H1 (cell line): ENCODE measurements around the gene TMTC2. TPM values are rescaled to one million over a fixed set of nuclear protein-coding genes. Genes with fewer than 3 reads are reported as not detected.

Source experiments
- CTCF ChIA-PET: fragments of 300-600 bp; sonication (Branson Sonifier 250); formaldehyde crosslinking; loops from one replicate; lab custom pipeline; 2021; ENCODE audit not compliant: partially characterized antibody; lab: Charles Lee
- POLR2A ChIA-PET: fragments of 300-600 bp; sonication (Branson Sonifier 250); formaldehyde crosslinking; loops from one replicate; lab custom pipeline; 2021; ENCODE audit warnings: inconsistent platforms; ENCODE audit not compliant: partially characterized antibody; lab: Charles Lee
- DNase-seq, 2 experiments: peaks; one replicate each; pipeline versions ENCODE4 v3.0.0 to v3.0.0-alpha.2; 2010 to 2022; ENCODE audit warnings: low spot score in 2 of 2, low read depth in 1 of 2, mixed read lengths in 1 of 2
- FAIRE-seq: peaks from 2 replicates; lab custom pipeline; 2011; peaks lifted over from hg19 to GRCh38; lab: Jason Lieb, UNC
- H2AFZ ChIP-seq: 2 replicates; pipeline ENCODE4 v1.8.1; 2012; ENCODE audit warnings: low read length, inconsistent platforms
- H2AK5ac ChIP-seq: 2 replicates; pipeline ENCODE4 v1.6.1; 2013; ENCODE audit warnings: low read depth, low read length
- H2BK120ac ChIP-seq: replicated peaks from 2 replicates; pipeline ENCODE3; 2013; ENCODE audit warnings: low read depth, low read length, inconsistent platforms
- H2BK12ac ChIP-seq: 2 replicates; pipeline ENCODE4 v1.6.1; 2013; ENCODE audit warnings: low read depth, low read length
- H2BK15ac ChIP-seq: 2 replicates; pipeline ENCODE4 v1.6.1; 2013; ENCODE audit warnings: low read length
- H2BK20ac ChIP-seq: 2 replicates; pipeline ENCODE4 v1.6.1; 2013; ENCODE audit warnings: low read length
- H2BK5ac ChIP-seq: 2 replicates; pipeline ENCODE4 v1.6.1; 2013; ENCODE audit warnings: low read depth, low read length
- H3K14ac ChIP-seq: 2 replicates; pipeline ENCODE4 v1.6.1; 2013; ENCODE audit warnings: inconsistent platforms; ENCODE audit not compliant: insufficient read length
- H3K18ac ChIP-seq: 2 replicates; pipeline ENCODE4 v1.6.1; 2013; ENCODE audit warnings: low read length; ENCODE audit errors: extremely low read depth
- H3K23ac ChIP-seq: 2 replicates; pipeline ENCODE4 v1.6.1; 2013; ENCODE audit warnings: inconsistent platforms; ENCODE audit not compliant: insufficient read length
- H3K23me2 ChIP-seq: 2 replicates; pipeline ENCODE4 v1.6.1; 2013; ENCODE audit warnings: low read depth, low read length
- H3K27ac ChIP-seq: 2 replicates; pipeline ENCODE4 v1.6.1; 2011; ENCODE audit warnings: low read depth, low read length, inconsistent platforms
- H3K27me3 ChIP-seq, 4 experiments: replicated peaks in 1 of 4; 1 replicate in 1 of 4; 2 replicates in 3 of 4; pipeline versions ENCODE4 v1.6.1 to v1.8.1; 2011 to 2013; ENCODE audit warnings: low read length in 3 of 4, mild to moderate bottlenecking in 3 of 4, inconsistent platforms in 2 of 4, mixed read lengths in 2 of 4, moderate library complexity in 1 of 4; ENCODE audit not compliant: control insufficient read depth in 3 of 4, insufficient read depth in 3 of 4; ENCODE audit errors: extremely low read depth in 1 of 4
- H3K36me3 ChIP-seq, 4 experiments: 2 replicates each; pipeline versions ENCODE4 v1.6.1 to v1.8.1; 2011 to 2013; ENCODE audit warnings: mild to moderate bottlenecking in 4 of 4, low read length in 3 of 4, moderate library complexity in 2 of 4, control low read depth in 1 of 4, inconsistent platforms in 1 of 4; ENCODE audit not compliant: insufficient read depth in 4 of 4, control insufficient read depth in 2 of 4
- H3K4ac ChIP-seq: replicated peaks from 2 replicates; pipeline ENCODE3; 2013; ENCODE audit warnings: low read length, low read depth, mixed read lengths, inconsistent platforms; ENCODE audit not compliant: insufficient read length
- H3K4me1 ChIP-seq, 4 experiments: replicated peaks in 1 of 4; 1 replicate in 1 of 4; 2 replicates in 3 of 4; pipeline versions ENCODE4 v1.6.1 to v1.8.1; 2011 to 2013; ENCODE audit warnings: low read length in 3 of 4, inconsistent platforms in 2 of 4, mixed read lengths in 1 of 4; ENCODE audit not compliant: insufficient read depth in 4 of 4, control insufficient read depth in 3 of 4
- H3K4me2 ChIP-seq, 2 experiments: 2 replicates each; pipeline versions ENCODE4 v1.6.1 to v1.8.1; 2011 to 2013; ENCODE audit warnings: low read depth in 2 of 2, low read length in 2 of 2, control low read depth in 1 of 2, inconsistent platforms in 1 of 2, mild to moderate bottlenecking in 1 of 2; ENCODE audit not compliant: insufficient read depth in 1 of 2
- H3K4me3 ChIP-seq, 4 experiments: fragments of 200-600, 300-600 bp in 1 of 4; sonication (generic), shearing (Covaris generic), sonication (Bioruptor Twin) in 1 of 4; 2 replicates each; pipeline versions ENCODE4 v1.5.1 to v1.8.1; 2011 to 2016; ENCODE audit warnings: low read length in 4 of 4, low read depth in 3 of 4, control low read depth in 2 of 4, inconsistent platforms in 2 of 4, mild to moderate bottlenecking in 2 of 4, mixed read lengths in 1 of 4, moderate library complexity in 1 of 4; ENCODE audit not compliant: insufficient read depth in 2 of 4; ENCODE audit errors: extremely low read depth in 1 of 4
- H3K56ac ChIP-seq: replicated peaks from 2 replicates; pipeline ENCODE3; 2013; ENCODE audit warnings: low read depth, mild to moderate bottlenecking, mixed read lengths, low read length, inconsistent platforms; ENCODE audit not compliant: insufficient read length
- H3K79me1 ChIP-seq: 2 replicates; pipeline ENCODE4 v1.6.1; 2013; ENCODE audit warnings: low read depth, low read length, control low read depth
- H3K79me2 ChIP-seq, 2 experiments: 2 replicates each; pipeline versions ENCODE4 v1.6.1 to v1.8.1; 2012 to 2013; ENCODE audit warnings: low read length in 2 of 2, mild to moderate bottlenecking in 2 of 2, inconsistent platforms in 1 of 2; ENCODE audit not compliant: insufficient read depth in 2 of 2, control insufficient read depth in 1 of 2
- H3K9ac ChIP-seq, 4 experiments: replicated peaks in 1 of 4; 1 replicate in 1 of 4; 2 replicates in 3 of 4; pipeline versions ENCODE4 v1.6.1 to v1.8.1; 2011 to 2013; ENCODE audit warnings: low read depth in 3 of 4, low read length in 3 of 4, control low read depth in 2 of 4, mild to moderate bottlenecking in 2 of 4, moderate library complexity in 2 of 4, inconsistent platforms in 1 of 4; ENCODE audit errors: extremely low read depth in 1 of 4
- H3K9me3 ChIP-seq, 2 experiments: 2 replicates each; pipeline versions ENCODE4 v1.6.1 to v1.8.1; 2012 to 2013; ENCODE audit warnings: mild to moderate bottlenecking in 2 of 2, moderate library complexity in 2 of 2, control low read depth in 1 of 2, inconsistent platforms in 1 of 2, low read depth in 1 of 2, low read length in 1 of 2, mixed read lengths in 1 of 2; ENCODE audit not compliant: insufficient read depth in 2 of 2
- H4K20me1 ChIP-seq, 2 experiments: replicated peaks in 1 of 2; 2 replicates each; pipeline versions ENCODE3 to v1.8.1; 2011 to 2013; ENCODE audit warnings: inconsistent platforms in 2 of 2, low read length in 2 of 2, mild to moderate bottlenecking in 1 of 2; ENCODE audit not compliant: insufficient read depth in 2 of 2, control insufficient read depth in 1 of 2
- H4K5ac ChIP-seq: 2 replicates; pipeline ENCODE4 v1.6.1; 2013; ENCODE audit warnings: low read length, low read depth, mixed read lengths, inconsistent platforms; ENCODE audit not compliant: insufficient read length
- H4K8ac ChIP-seq: 2 replicates; pipeline ENCODE4 v1.8.0; 2013; ENCODE audit warnings: mild to moderate bottlenecking, moderate library complexity, low read length, inconsistent platforms; ENCODE audit not compliant: insufficient read depth; ENCODE audit errors: extremely low read depth
- H4K91ac ChIP-seq: replicated peaks from 2 replicates; pipeline ENCODE3; 2013; ENCODE audit warnings: low read length, mixed read lengths, inconsistent platforms; ENCODE audit not compliant: insufficient read length
- WGBS, 2 experiments: shearing (Covaris generic) in 1 of 2; methylation state at CpG; one replicate each; pipeline versions ENCODE4 v1.1.6 to v1.1.7; 2013 to 2015; ENCODE audit warnings: low lambda C conversion rate in 2 of 2, mixed read lengths in 2 of 2, inconsistent platforms in 1 of 2, low coverage in 1 of 2, missing lambda C conversion rate in 1 of 2; ENCODE audit not compliant: insufficient replicate concordance in 2 of 2, insufficient coverage in 1 of 2, insufficient read length in 1 of 2; ENCODE audit errors: extremely low coverage in 1 of 2, missing lambda C conversion rate in 1 of 2; 5-methylcytosine and 5-hydroxymethylcytosine counted together
- polyA plus RNA-seq, 7 experiments: library from polyadenylated mRNA; depleted of rRNA in 3 of 7; stranded (reverse) in 5 of 7; unstranded in 2 of 7; fragments of >200 nt in 5 of 7; fragments of 200-250 nt in 2 of 7; gene quantifications; 1 replicate in 5 of 7; 2 replicates in 1 of 7; 4 replicates in 1 of 7; pipeline versions ENCODE4 v1.2.1 to v1.2.3, GENCODE V29; 2011 to 2013; ENCODE audit warnings: missing spikeins in 2 of 7, mixed read lengths in 2 of 7
- total RNA-seq: library from RNA; stranded (reverse); fragmentation: NEBNext Ultra II Directional; extraction: Animal tissue kit (Norgen Biotek cat#: 25700); gene quantifications from 2 replicates; pipeline ENCODE4 v1.2.1, GENCODE V29; 2021
- TF ChIP-seq, protein P1 (sequence below), 3 experiments: IDR thresholded peaks; 1 replicate in 2 of 3; 2 replicates in 1 of 3; pipeline versions ENCODE4 v1.5.1 to v1.6.1; 2011; ENCODE audit warnings: low read length in 3 of 3, mild to moderate bottlenecking in 3 of 3, inconsistent platforms in 2 of 3, low read depth in 1 of 3, moderate library complexity in 1 of 3; ENCODE audit not compliant: insufficient read depth in 1 of 3; ENCODE audit errors: control extremely low read depth in 1 of 3
- TF ChIP-seq, protein P2 (sequence below): IDR thresholded peaks from 2 replicates; pipeline ENCODE4 v1.6.1; 2011; ENCODE audit warnings: low read length, improper control_type of control experiment

TMTC2 gene
- total and polyA plus RNA-seq, 2 of the 8 experiments (the other 6 are each of a cell fraction or from before 2014, with no cell fraction given): 2.3 to 3.9 TPM

DNA sequence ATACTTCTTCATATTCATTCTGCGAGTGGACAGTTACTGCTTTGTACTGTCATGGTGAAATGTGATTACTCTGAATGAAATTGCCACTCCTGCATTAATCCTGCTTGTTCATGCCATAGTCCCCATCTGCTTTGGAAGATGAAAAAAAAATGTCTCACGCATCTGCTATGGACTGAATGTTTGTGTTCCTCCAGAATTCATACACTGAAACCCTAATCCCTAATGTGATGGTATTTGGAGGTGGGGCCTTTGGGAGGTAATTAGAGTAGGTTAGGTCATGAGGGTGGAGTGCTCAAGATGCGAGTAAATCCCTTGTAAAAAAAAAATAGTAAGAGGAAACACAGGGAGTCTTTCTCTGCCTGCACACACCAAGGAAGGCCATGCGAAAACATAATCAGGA lies 427.2 kb downstream of the TMTC2 start:
- H2BK20ac ChIP-seq: no peak overlapping the region
- H3K4me3 ChIP-seq: no peak overlapping the region
- H2BK120ac ChIP-seq: no peak overlapping the region
- FAIRE-seq: no peak
- H2AK5ac ChIP-seq: no peak overlapping the region
- no peaks in the 10 kb centered on the region for H3K23me2 ChIP-seq
- H4K8ac ChIP-seq: no peak overlapping the region
- H2BK15ac ChIP-seq: no peak overlapping the region
- no peak overlapping the region for H3K4me2 ChIP-seq
- H2BK5ac ChIP-seq: no peak overlapping the region
- H4K91ac ChIP-seq: no peak overlapping the region
- TF ChIP-seq, protein P1, sequence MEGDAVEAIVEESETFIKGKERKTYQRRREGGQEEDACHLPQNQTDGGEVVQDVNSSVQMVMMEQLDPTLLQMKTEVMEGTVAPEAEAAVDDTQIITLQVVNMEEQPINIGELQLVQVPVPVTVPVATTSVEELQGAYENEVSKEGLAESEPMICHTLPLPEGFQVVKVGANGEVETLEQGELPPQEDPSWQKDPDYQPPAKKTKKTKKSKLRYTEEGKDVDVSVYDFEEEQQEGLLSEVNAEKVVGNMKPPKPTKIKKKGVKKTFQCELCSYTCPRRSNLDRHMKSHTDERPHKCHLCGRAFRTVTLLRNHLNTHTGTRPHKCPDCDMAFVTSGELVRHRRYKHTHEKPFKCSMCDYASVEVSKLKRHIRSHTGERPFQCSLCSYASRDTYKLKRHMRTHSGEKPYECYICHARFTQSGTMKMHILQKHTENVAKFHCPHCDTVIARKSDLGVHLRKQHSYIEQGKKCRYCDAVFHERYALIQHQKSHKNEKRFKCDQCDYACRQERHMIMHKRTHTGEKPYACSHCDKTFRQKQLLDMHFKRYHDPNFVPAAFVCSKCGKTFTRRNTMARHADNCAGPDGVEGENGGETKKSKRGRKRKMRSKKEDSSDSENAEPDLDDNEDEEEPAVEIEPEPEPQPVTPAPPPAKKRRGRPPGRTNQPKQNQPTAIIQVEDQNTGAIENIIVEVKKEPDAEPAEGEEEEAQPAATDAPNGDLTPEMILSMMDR (IDR thresholded peaks at IDR 0.05; ENCODE audit: control extremely low read depth in 1 of 3, insufficient read depth in 1 of 3, low read depth in 1 of 3, low read length in 3 of 3): no peak
- TF ChIP-seq, protein P2, sequence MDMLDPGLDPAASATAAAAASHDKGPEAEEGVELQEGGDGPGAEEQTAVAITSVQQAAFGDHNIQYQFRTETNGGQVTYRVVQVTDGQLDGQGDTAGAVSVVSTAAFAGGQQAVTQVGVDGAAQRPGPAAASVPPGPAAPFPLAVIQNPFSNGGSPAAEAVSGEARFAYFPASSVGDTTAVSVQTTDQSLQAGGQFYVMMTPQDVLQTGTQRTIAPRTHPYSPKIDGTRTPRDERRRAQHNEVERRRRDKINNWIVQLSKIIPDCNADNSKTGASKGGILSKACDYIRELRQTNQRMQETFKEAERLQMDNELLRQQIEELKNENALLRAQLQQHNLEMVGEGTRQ: no peak
- no peaks in the 10 kb centered on the region for H3K79me2 ChIP-seq
- no peaks in the 10 kb centered on the region for H4K20me1 ChIP-seq
- H3K4ac ChIP-seq: no peak overlapping the region
- H3K4me1 ChIP-seq: no peaks in the 10 kb centered on the region
- no peak overlapping the region for H4K5ac ChIP-seq
- WGBS, 2 experiments: 84% methylated on average over 4 of the region's 4 CpGs; no CpG with 5 or more reads in 1 of the 2 experiments
- DNase-seq: no peak
- H3K56ac ChIP-seq: no peak overlapping the region
- no peaks in the 10 kb centered on the region for H3K36me3 ChIP-seq
- H3K79me1 ChIP-seq: no peaks in the 10 kb centered on the region
- H3K23ac ChIP-seq: no peak overlapping the region
- no peak overlapping the region for H3K14ac ChIP-seq
- H3K27ac ChIP-seq: no peak overlapping the region
- no peak overlapping the region for H2AFZ ChIP-seq
- ChIA-PET CTCF (no interaction called here), POLR2A (no interaction called here)
- H2BK12ac ChIP-seq: no peak overlapping the region
- no peak overlapping the region for H3K9ac ChIP-seq
- no peaks in the 10 kb centered on the region for H3K27me3 ChIP-seq
- H3K9me3 ChIP-seq: no peaks in the 10 kb centered on the region
- H3K18ac ChIP-seq: no peak overlapping the region
